Chondrocyte (in vitro differentiated cells): ENCODE data around the gene TSPAN9. TPM values are rescaled to one million over a fixed set of nuclear protein-coding genes. Genes with fewer than 3 reads are reported as not detected.

Experiments used
- DNase-seq: peaks from one replicate; pipeline ENCODE4 v3.0.0; 2021; ENCODE audit warnings: mixed read lengths, low spot score
- H3K27ac Mint-ChIP-seq: one replicate; pipeline ENCODE4 v1.8.0; 2021; ENCODE audit warnings: mild to moderate bottlenecking, moderate library complexity, mixed read lengths; ENCODE audit not compliant: unreplicated experiment
- H3K27me3 Mint-ChIP-seq: 2 replicates; pipeline ENCODE4 v1.8.0; 2021; ENCODE audit warnings: low read depth, mixed read lengths
- H3K36me3 Mint-ChIP-seq: 2 replicates; pipeline ENCODE4 v1.8.0; 2021; ENCODE audit warnings: low read depth, mixed read lengths
- H3K4me1 Mint-ChIP-seq: 2 replicates; pipeline ENCODE4 v1.8.0; 2021; ENCODE audit warnings: low read depth, mild to moderate bottlenecking, mixed read lengths
- H3K4me3 Mint-ChIP-seq: one replicate; pipeline ENCODE4 v1.8.0; 2021; ENCODE audit warnings: mild to moderate bottlenecking, moderate library complexity, mixed read lengths; ENCODE audit not compliant: unreplicated experiment
- H3K9me3 Mint-ChIP-seq: 2 replicates; pipeline ENCODE4 v1.8.0; 2021; ENCODE audit warnings: low read depth, mixed read lengths
- total RNA-seq: library from RNA; stranded (reverse); gene quantifications from 3 replicates; pipeline ENCODE4 v1.2.1, GENCODE V29; 2021
- TF ChIP-seq, protein P1 (sequence below): fragments of 200-600 bp; sonication (generic); IDR thresholded peaks from 2 replicates; pipeline ENCODE4 v1.5.0; 2021; ENCODE audit warnings: antibody characterized with exemption, mild to moderate bottlenecking, moderate library complexity

Gene TSPAN9
- total RNA-seq, 1 donor from 2014 or later = 50.4 TPM

DNA sequence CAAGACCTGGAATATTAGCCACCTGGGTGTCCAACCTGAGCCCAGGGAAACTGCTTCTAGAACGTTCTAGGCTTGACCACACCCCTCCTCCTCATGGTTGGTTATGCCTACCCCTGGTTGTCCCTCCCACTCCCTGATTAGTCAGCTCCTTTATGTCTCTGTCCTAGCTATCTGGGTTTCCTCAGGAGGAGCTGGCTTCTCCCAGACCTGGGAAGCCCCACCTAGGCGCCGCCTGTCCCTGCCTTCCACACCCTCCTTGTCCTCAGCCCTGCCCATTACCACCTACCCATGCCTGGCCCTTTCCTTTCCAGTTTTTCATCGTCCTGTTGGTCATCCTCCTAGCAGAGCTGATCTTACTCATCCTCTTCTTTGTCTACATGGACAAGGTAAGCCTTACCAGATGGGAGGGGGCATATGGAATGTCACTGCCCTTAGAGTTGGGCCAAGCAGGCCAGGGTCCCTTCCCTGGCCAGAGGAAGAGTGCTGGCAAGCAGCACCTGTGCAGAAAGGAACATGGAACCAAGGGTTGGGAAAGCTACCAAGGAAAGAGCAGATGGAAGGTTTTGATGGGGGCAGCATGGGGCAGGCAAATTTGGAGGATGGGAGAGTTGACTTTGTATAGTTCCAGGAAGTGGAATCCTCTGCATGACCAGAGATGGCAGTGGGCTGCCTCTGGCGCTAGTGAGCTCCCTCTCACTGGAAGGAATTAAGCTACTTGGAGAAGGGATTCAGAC lies 201.7 kb downstream of the TSPAN9 start:
- H3K4me1 Mint-ChIP-seq = peaks cover 7% of the 10 kb centered on the region
- no peak overlapping the region for H3K4me3 Mint-ChIP-seq
- H3K27me3 Mint-ChIP-seq = no peaks in the 10 kb centered on the region
- H3K27ac Mint-ChIP-seq = no peak overlapping the region
- H3K36me3 Mint-ChIP-seq = peaks cover 22% of the 10 kb centered on the region
- no peak for DNase-seq
- no peaks in the 10 kb centered on the region for H3K9me3 Mint-ChIP-seq
- TF ChIP-seq, protein P1, sequence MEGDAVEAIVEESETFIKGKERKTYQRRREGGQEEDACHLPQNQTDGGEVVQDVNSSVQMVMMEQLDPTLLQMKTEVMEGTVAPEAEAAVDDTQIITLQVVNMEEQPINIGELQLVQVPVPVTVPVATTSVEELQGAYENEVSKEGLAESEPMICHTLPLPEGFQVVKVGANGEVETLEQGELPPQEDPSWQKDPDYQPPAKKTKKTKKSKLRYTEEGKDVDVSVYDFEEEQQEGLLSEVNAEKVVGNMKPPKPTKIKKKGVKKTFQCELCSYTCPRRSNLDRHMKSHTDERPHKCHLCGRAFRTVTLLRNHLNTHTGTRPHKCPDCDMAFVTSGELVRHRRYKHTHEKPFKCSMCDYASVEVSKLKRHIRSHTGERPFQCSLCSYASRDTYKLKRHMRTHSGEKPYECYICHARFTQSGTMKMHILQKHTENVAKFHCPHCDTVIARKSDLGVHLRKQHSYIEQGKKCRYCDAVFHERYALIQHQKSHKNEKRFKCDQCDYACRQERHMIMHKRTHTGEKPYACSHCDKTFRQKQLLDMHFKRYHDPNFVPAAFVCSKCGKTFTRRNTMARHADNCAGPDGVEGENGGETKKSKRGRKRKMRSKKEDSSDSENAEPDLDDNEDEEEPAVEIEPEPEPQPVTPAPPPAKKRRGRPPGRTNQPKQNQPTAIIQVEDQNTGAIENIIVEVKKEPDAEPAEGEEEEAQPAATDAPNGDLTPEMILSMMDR = no peak

DNA sequence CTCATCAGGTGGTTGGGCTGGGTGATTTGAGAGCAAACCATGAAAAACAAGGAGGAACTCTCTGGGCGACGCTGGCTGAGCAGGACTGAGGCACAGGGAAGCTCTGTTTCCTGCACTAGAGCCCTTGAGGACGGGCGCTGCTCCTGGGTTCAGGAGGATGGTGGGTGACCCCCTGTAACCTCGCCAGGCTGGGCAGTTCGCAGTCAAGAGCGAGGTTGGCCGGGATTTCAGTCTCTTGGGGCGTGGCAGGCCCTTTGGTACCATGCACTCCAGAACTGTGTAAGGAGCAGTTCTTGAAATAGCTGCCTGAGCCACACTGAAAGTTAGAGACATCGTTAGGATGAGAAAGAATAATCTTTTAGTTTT lies 202.2 kb downstream of the TSPAN9 start:
- peaks cover 7% of the 10 kb centered on the region for H3K4me1 Mint-ChIP-seq
- no peak for DNase-seq
- H3K9me3 Mint-ChIP-seq = no peaks in the 10 kb centered on the region
- H3K4me3 Mint-ChIP-seq = no peak overlapping the region
- TF ChIP-seq, protein P1 = no peak
- no peaks in the 10 kb centered on the region for H3K27me3 Mint-ChIP-seq
- H3K27ac Mint-ChIP-seq = no peak overlapping the region
- peaks cover 26% of the 10 kb centered on the region for H3K36me3 Mint-ChIP-seq

DNA sequence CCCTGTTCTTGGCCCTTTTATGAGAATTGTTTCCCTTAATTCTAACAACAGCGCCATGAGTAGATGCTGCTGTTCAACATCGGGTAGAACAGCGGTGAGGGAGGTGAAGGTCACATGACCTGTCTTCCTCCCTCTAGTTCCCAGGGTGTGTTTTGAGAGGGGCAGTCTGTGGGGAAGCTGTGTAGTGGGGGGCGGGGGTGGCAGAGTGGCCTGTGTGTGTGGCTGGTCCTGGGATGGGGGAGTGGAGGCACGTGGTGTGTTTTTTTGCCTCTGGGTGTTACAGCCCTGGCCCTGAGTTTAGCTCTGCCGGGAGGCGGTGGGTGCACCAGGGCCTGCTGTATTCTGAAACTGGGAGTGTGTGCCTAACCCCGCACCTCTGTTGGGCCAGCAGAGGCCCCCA lies 202.7 kb downstream of the TSPAN9 start:
- Mint-ChIP-seq H3K9me3 (no peaks in the 10 kb centered on the region), H3K27me3 (no peaks in the 10 kb centered on the region), H3K36me3 (peaks cover 28% of the 10 kb centered on the region), H3K4me3 (no peak overlapping the region), H3K27ac (no peak overlapping the region), H3K4me1 (peaks cover 4% of the 10 kb centered on the region)
- TF ChIP-seq, protein P1 = no peak
- DNase-seq = no peak

GRCh38 chr12:3280967-3281366 lies 203.8 kb downstream of the TSPAN9 start:
- no peak for DNase-seq
- TF ChIP-seq, protein P1 = no peak
- Mint-ChIP-seq H3K36me3 (peaks cover 31% of the 10 kb centered on the region), H3K27ac (no peak overlapping the region), H3K27me3 (no peaks in the 10 kb centered on the region), H3K9me3 (no peaks in the 10 kb centered on the region), H3K4me3 (no peak overlapping the region), H3K4me1 (no peaks in the 10 kb centered on the region)

DNA sequence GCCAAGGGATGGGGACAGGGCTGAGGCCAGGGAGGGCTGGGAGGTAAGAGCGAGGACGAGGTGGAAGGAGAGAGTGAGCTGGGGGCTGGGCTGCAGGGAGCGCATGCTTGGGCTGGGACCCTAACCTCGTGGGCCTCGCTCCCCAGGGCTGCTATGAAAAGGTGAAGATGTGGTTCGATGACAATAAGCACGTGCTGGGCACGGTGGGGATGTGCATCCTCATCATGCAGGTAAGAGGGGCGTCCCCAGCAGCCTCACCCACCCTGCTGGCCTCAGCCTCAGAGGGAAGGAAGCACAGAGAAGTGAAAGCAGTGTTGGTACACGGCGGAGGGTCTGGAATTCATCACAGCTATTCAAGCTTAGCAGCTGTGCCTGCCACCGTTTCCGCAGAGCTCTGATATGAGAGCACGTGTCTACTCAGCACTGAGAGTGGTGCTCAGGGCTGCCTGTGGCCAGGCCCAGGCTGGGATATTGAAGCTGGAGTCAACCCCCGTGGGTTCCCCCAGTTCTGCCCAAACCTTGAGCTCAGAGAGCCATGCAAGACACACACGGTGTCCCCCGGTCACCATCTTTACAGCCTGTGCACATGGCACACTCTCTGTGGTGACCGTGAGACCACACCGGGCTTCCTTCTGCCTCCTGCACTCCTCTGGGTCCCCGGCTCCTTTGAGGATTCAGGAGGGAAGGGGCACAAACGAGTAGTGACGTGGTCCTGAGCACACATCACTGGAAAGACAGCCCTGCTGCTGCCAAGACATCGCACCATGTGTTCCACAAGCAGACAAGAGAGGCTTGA lies 204.6 kb downstream of the TSPAN9 start:
- no peak for DNase-seq
- Mint-ChIP-seq H3K27me3 (no peaks in the 10 kb centered on the region), H3K9me3 (no peaks in the 10 kb centered on the region), H3K27ac (no peak overlapping the region), H3K36me3 (peaks cover 26% of the 10 kb centered on the region), H3K4me1 (no peaks in the 10 kb centered on the region), H3K4me3 (no peak overlapping the region)
- TF ChIP-seq, protein P1 = no peak
